ENCODE results near the gene CADPS2. TPM values are rescaled to one million over a fixed set of nuclear protein-coding genes. Genes with fewer than 3 reads are reported as not detected.
A peak's percentile ranks its signal among the peaks of the same experiment; 100 is the strongest.

CADPS2 gene
- total and polyA plus RNA-seq, 8 donors = 7.7 to 27.3 (median 18.6) TPM

DNA sequence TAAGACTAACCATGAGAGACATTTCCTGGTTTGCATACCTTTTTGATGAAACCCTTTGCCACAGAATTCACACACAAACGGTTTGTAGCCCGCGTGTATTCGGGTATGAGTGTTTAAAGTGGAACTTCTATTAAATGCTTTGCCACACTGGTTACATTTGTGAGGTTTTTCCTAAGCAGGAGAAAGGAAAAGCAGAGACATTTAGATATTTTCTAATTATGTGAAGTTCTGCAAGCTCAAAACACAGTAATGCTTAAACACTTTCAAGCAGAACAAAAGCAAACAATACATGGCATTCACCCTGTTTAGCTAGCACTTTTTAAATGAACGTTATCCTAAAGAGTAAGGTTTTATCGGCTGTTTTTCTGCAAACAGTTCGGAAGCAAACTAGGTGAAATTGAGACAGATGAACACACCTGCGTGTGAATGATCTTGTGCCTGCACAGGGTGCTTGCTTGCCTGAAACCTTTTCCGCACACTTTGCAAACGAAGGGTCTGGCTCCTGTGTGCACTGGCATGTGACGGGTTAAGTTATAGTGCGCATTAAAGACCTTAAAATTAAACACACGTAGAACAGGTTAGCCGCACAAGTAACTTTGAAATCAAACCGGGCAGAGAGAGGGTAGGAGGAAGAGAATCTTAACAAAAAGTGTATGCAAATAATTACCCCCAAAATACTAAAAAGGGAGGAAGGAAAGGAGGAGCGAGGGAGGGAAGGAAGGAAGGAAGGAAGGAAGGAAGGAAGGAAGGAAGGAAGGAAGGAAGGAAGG is 583.3 kb downstream of the CADPS2 start:
- Histone ChIP-seq H3K36me3 (no peaks in the 10 kb centered on the region), H3K27ac (no peak overlapping the region), H3K4me3 (no peak overlapping the region), H3K9me3 (no peaks in the 10 kb centered on the region), H3K27me3 (peaks cover 4 to 81% (median 23%) of the 10 kb centered on the region in 4 donors), H3K4me1 (peaks cover 0 to 14% (median 8%) of the 10 kb centered on the region in 3 donors)
- ATAC-seq (no peak), DNase-seq (no peak), FAIRE-seq (no peak)
- TF ChIP-seq, protein P1, sequence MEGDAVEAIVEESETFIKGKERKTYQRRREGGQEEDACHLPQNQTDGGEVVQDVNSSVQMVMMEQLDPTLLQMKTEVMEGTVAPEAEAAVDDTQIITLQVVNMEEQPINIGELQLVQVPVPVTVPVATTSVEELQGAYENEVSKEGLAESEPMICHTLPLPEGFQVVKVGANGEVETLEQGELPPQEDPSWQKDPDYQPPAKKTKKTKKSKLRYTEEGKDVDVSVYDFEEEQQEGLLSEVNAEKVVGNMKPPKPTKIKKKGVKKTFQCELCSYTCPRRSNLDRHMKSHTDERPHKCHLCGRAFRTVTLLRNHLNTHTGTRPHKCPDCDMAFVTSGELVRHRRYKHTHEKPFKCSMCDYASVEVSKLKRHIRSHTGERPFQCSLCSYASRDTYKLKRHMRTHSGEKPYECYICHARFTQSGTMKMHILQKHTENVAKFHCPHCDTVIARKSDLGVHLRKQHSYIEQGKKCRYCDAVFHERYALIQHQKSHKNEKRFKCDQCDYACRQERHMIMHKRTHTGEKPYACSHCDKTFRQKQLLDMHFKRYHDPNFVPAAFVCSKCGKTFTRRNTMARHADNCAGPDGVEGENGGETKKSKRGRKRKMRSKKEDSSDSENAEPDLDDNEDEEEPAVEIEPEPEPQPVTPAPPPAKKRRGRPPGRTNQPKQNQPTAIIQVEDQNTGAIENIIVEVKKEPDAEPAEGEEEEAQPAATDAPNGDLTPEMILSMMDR (IDR thresholded peaks at IDR 0.05) = no peak
- intact Hi-C loops (cut with DNase I) = no loop called here
- WGBS, 2 donors = 14 to 15% methylated on average over 16 of the region's 16 CpGs

DNA sequence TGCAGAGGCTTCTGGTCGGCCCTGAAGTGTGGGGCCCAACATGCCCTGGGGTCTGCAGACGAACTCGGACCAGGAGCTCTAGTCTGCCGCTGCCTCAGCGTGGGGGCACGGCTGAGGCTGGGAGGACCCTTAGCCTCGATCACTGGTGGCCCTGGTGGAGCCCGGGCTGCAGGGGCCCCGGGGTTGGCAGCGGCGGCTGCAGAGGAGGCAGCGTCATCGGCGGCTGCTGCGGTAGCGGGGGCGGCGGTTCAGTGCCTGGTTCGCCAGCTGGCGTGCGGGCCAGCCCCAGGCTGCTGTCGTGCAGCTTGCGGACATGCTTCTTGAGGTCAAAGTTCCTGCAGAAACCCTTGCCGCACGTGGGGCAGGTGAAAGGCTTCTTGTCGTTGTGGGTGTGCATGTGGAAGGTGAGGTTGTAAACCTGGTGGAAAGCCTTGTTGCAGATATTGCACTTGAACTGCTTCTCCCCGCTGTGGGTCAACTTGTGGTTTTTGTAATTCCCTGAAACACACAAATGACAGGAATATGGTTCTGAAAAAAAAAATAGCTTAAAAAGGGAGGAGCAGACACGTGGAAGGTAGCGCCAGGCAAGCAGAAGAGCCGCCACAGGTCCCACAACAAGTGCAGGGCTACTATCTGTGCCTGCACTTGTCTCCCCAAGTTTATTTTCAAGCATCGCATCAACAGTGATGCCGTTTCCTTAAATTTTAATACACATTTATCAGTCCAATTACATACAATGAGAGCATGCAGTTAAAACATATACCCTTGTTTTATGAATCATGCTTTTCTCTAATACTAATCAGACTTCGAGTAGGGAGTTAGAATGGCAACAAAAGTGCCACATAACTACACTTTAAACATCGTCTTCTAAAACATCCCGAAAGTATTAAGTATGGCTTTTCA is 584.2 kb downstream of the CADPS2 start:
- H3K4me1 ChIP-seq = peaks cover 0 to 14% (median 8%) of the 10 kb centered on the region in 3 donors
- peak in 1 of 6 donors; percentile 62 for DNase-seq

DNA sequence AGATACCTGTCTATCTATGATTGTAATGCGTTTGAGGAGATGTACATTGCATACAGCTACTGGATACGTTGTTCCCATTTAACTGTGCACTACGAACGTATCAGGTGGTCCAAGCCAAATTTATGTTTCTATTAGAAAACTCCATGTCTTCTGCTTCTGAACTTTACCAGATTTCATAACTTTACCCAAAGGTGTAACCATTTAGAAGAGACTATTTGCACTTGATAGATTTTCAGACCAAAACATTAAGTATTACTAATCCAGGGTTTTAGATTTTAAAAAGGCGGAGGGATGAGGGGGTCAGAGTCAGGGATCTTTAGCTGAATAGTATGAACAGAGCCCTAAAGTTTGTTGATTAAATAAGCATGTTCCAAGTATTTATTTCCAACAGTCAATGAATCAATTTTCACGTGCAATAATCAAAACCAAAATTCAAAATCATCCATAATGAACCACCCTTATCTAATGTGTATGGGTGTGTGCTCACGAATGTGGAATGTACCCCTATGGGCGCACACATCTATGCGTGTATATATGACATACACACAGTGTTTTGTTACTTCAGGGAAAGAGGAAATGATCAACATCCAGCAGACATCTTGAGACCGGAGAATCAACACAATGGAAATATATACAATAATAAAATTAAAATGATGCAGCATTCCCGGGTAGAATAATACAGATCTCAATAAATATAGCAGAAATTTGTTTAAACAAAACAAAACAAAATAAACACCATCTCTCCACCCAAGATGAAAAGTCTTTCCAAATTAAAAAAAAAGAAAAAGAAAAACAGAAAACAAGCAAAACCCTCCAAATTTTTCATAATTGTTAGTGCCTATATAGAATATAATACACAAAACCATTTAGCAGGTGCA is 585.1 kb downstream of the CADPS2 start:
- Histone ChIP-seq H3K4me1 (peaks cover 0 to 14% (median 8%) of the 10 kb centered on the region in 3 donors), H3K9me3 (no peaks in the 10 kb centered on the region), H3K27ac (no peak overlapping the region), H3K36me3 (no peaks in the 10 kb centered on the region), H3K4me3 (no peak overlapping the region), H3K27me3 (peaks cover 4 to 73% (median 20%) of the 10 kb centered on the region in 4 donors)
- FAIRE-seq (no peak), ATAC-seq (no peak), DNase-seq (no peak)
- intact Hi-C loops (cut with DNase I) = no loop called here
- TF ChIP-seq, protein P1 (IDR thresholded peaks at IDR 0.05) = no peak
- 24 to 25% methylated on average over 11 of the region's 11 CpGs for WGBS, 2 donors

More for the DNA sequence above, 584.2 kb downstream of the CADPS2 start:
- WGBS, 2 donors = 15 to 17% methylated on average over 35 of the region's 35 CpGs
- H3K36me3 ChIP-seq = no peaks in the 10 kb centered on the region
- TF ChIP-seq, protein P1 (IDR thresholded peaks at IDR 0.05) = no peak
- no peak overlapping the region for H3K4me3 ChIP-seq
- intact Hi-C loops (cut with DNase I) = no loop called here
- peaks cover 4 to 80% (median 20%) of the 10 kb centered on the region in 4 donors for H3K27me3 ChIP-seq
- ATAC-seq (no peak), FAIRE-seq (no peak)
- no peak overlapping the region for H3K27ac ChIP-seq
- H3K9me3 ChIP-seq = no peaks in the 10 kb centered on the region

DNA sequence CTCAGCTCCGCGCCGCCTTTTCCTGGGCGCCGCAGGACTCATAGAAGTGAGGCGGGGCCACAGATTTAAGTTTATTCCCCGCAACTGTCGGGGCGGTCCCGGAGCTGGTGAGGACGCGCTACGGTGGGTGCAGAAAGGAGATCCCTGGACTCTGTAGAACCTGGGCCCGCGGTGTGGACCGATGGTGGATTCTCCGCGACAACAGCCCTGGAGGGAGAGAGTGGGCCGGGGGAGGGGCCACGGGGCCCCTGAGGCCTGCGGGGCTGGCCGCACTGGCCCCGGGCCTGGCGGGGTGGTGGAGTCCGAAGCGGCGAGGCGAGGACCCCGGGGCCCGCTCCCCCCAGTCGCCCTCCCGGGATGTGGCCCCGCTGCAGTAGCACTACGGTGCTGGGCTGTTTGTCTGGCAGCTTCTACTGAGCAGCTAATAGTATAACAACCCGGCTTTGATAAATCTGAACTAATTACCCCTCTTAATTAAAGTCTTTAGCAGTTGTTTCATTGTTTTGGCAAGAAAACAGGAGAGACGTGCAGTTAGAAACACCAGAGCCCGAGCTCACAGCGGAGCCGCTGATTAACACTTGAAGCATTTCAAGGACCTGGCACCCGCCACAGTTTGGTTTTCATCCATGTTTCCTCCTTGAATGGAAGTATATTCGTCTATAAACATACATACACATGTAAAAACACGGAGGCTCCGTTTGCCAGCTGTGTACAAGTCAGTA is 585.9 kb downstream of the CADPS2 start:
- DNase-seq (peak in 3 of 6 donors; percentile 22 to 60 (median 49)), ATAC-seq (peak in 1 of 4 donors; percentile 26), FAIRE-seq (no peak)
- no peaks in the 10 kb centered on the region for H3K9me3 ChIP-seq
- no peak overlapping the region for H3K27ac ChIP-seq
- H3K4me1 ChIP-seq = peaks cover 0 to 8% (median 7%) of the 10 kb centered on the region in 3 donors
- WGBS, 2 donors = 9% methylated on average over 37 to 43 of the region's 43 CpGs
- peaks cover 4 to 66% (median 20%) of the 10 kb centered on the region in 4 donors for H3K27me3 ChIP-seq
- intact Hi-C loops (cut with DNase I) = no loop called here
- H3K36me3 ChIP-seq = no peaks in the 10 kb centered on the region
- peak overlapping the region in 1 of 4 donors; percentile 28 for H3K4me3 ChIP-seq
- TF ChIP-seq, protein P1 (IDR thresholded peaks at IDR 0.05) = no peak

Measured in pancreas (tissue), 10 donors.